RWPE2 (cell line): ENCODE data around the gene CD320.
"Not testable (repeated sequence)": the region's sequence is repeated elsewhere in the genome, so short reads cannot be mapped to it uniquely, and the experiment has no call there.

Experiments used
- ATAC-seq: fragments of 200-7000 bp; cut with Tn5 transposase; 3 replicates; pipeline ENCODE4 v1.9.1; 2021; ENCODE audit warnings: low read depth
- DNase-seq: peaks from one replicate; pipeline ENCODE4 v3.0.0-alpha.2; 2020; ENCODE audit warnings: low spot score
- H3K27ac ChIP-seq: fragments of 450-650 bp; 2 replicates; pipeline ENCODE4 v1.5.1; 2017; ENCODE audit warnings: mild to moderate bottlenecking; ENCODE audit not compliant: poor library complexity, severe bottlenecking
- H3K27me3 ChIP-seq: fragments of 250-450 bp; sonication (Bioruptor Pico); 2 replicates; pipeline ENCODE4 v1.5.1; 2021; ENCODE audit warnings: mild to moderate bottlenecking, moderate library complexity; ENCODE audit not compliant: insufficient read depth, poor library complexity, severe bottlenecking
- H3K36me3 ChIP-seq: fragments of 250-450 bp; sonication (Bioruptor Pico); 2 replicates; pipeline ENCODE4 v1.5.1; 2020; ENCODE audit warnings: low read depth, mild to moderate bottlenecking, moderate library complexity
- H3K4me1 ChIP-seq: fragments of 250-450 bp; sonication (Bioruptor Pico); 2 replicates; pipeline ENCODE4 v1.5.1; 2021; ENCODE audit warnings: mild to moderate bottlenecking, moderate library complexity; ENCODE audit not compliant: insufficient read depth, poor library complexity, severe bottlenecking
- H3K4me3 ChIP-seq: fragments of 250-450 bp; sonication (Bioruptor Pico); 2 replicates; pipeline ENCODE4 v1.5.1; 2021; ENCODE audit warnings: mild to moderate bottlenecking, moderate library complexity; ENCODE audit not compliant: severe bottlenecking
- H3K9me3 ChIP-seq: fragments of 250-450 bp; sonication (Bioruptor Pico); 2 replicates; pipeline ENCODE4 v1.5.1; 2021; ENCODE audit warnings: mild to moderate bottlenecking, moderate library complexity; ENCODE audit not compliant: severe bottlenecking
- TF ChIP-seq, protein P1 (sequence below): fragments of 450-650 bp; IDR thresholded peaks from one replicate; pipeline ENCODE4 v1.5.1; 2017; ENCODE audit warnings: mild to moderate bottlenecking, moderate library complexity; ENCODE audit not compliant: poor library complexity, severe bottlenecking

The CD320 gene

GRCh38 chr19:8265872-8266271, 42.3 kb downstream of the CD320 start:
- no peak overlapping the region for H3K27ac ChIP-seq
- no peaks in the 10 kb centered on the region for H3K27me3 ChIP-seq
- TF ChIP-seq, protein P1, sequence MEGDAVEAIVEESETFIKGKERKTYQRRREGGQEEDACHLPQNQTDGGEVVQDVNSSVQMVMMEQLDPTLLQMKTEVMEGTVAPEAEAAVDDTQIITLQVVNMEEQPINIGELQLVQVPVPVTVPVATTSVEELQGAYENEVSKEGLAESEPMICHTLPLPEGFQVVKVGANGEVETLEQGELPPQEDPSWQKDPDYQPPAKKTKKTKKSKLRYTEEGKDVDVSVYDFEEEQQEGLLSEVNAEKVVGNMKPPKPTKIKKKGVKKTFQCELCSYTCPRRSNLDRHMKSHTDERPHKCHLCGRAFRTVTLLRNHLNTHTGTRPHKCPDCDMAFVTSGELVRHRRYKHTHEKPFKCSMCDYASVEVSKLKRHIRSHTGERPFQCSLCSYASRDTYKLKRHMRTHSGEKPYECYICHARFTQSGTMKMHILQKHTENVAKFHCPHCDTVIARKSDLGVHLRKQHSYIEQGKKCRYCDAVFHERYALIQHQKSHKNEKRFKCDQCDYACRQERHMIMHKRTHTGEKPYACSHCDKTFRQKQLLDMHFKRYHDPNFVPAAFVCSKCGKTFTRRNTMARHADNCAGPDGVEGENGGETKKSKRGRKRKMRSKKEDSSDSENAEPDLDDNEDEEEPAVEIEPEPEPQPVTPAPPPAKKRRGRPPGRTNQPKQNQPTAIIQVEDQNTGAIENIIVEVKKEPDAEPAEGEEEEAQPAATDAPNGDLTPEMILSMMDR, result no peak
- no peaks in the 10 kb centered on the region for H3K4me1 ChIP-seq
- no peaks in the 10 kb centered on the region for H3K9me3 ChIP-seq
- no peaks in the 10 kb centered on the region for H3K36me3 ChIP-seq
- ATAC-seq (no peak), DNase-seq (no peak)
- no peak overlapping the region for H3K4me3 ChIP-seq

DNA sequence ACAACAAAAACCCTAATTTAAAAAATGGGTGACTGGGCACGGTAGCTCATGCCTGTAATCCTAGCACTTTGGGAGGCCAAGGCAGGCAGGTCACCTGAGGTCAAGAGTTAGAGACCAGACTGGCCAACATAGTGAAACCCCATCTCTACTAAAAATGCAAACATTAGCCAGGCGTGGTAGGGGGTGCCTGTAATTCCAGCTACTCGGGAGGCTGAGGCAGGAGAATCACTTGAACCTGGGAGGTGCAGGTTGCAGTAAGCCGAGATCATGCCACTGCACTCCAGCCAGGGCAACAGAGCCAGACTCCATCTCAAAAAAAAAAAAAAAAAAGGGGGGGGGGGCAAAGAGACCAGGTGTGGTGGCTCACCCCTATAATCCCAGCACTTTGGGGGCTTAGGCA, 43.9 kb downstream of the CD320 start:
- H3K27ac ChIP-seq, H3K4me3 ChIP-seq, H3K9me3 ChIP-seq, H3K4me1 ChIP-seq, ATAC-seq, H3K36me3 ChIP-seq, DNase-seq, H3K27me3 ChIP-seq: not testable (repeated sequence)

DNA sequence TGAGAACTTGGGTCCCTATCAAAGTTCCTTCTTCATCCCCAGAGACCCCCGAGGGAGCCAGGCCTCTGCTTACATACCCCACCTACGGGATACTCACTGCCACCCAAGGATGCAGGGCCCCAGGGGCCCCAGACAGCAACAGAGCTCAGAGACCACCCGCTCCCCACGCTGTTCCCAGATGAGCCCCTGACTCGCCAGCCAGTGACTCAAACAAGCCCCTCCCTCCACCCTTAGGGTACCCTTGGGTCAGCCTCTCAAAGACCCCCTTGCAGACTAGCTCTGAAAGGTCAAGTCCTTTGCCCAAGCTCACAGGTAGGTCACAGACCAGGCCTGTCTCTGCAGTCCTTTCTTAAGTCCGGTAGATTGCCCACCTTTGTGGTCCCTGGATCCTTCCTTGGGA, 45.7 kb downstream of the CD320 start:
- DNase-seq, result no peak
- Histone ChIP-seq H3K9me3 (no peaks in the 10 kb centered on the region), H3K27ac (no peak overlapping the region)

GRCh38 chr19:8261881-8262280, 46.3 kb downstream of the CD320 start:
- no peak overlapping the region for H3K27ac ChIP-seq
- H3K9me3 ChIP-seq, result no peaks in the 10 kb centered on the region
- DNase-seq (no peak), ATAC-seq (no peak)
- TF ChIP-seq, protein P1, result no peak
- H3K4me3 ChIP-seq, result no peak overlapping the region
- no peaks in the 10 kb centered on the region for H3K36me3 ChIP-seq
- no peaks in the 10 kb centered on the region for H3K4me1 ChIP-seq
- no peaks in the 10 kb centered on the region for H3K27me3 ChIP-seq

More for the DNA sequence above, 45.7 kb downstream of the CD320 start:
- TF ChIP-seq, protein P1, result no peak
- ATAC-seq, result no peak
- Histone ChIP-seq H3K4me1 (no peaks in the 10 kb centered on the region), H3K27me3 (no peaks in the 10 kb centered on the region), H3K4me3 (no peak overlapping the region), H3K36me3 (no peaks in the 10 kb centered on the region)

- Histone ChIP-seq H3K9me3 (no peaks in the 10 kb centered on the region), H3K4me1 (no peaks in the 10 kb centered on the region), H3K36me3 (no peaks in the 10 kb centered on the region), H3K4me3 (no peak overlapping the region), H3K27me3 (no peaks in the 10 kb centered on the region), H3K27ac (no peak overlapping the region)
- TF ChIP-seq, protein P1, result no peak
- ATAC-seq, result no peak
- DNase-seq, result no peak
Observed at GRCh38 chr19:8261347-8261746, 46.8 kb downstream of the CD320 start.
